Measurements from ENCODE around the gene CCS.

- no peak for TF ChIP-seq CTCF (conservative IDR thresholded peaks at IDR 0.05; ENCODE audit: low read length)
- TF ChIP-seq EZH2phosphoT487 (IDR thresholded peaks at IDR 0.05; ENCODE audit: borderline replicate concordance, low read depth, low read length) = no peak
These were observed 37.6 kb upstream of the CCS start for GRCh38 chr11:66555416-66555815.
